ENCODE measurements around the gene GPR61.

GPR61 gene

GRCh38 chr1:109595531-109595930 is 55.9 kb downstream of the GPR61 start:
- H3K4me1 Mint-ChIP-seq (ENCODE audit: low read depth): peaks cover 5% of the 10 kb centered on the region
- no peak overlapping the region for H3K4me3 Mint-ChIP-seq
- H3K36me3 Mint-ChIP-seq (ENCODE audit: low read depth): peaks cover 86% of the 10 kb centered on the region

More at GRCh38 chr1:109595531-109595930, 55.9 kb downstream of the GPR61 start:
- Mint-ChIP-seq H3K9me3 (no peaks in the 10 kb centered on the region), H3K27me3 (no peaks in the 10 kb centered on the region), H3K27ac (no peak overlapping the region)
- DNase-seq: no peak
